Coronary artery (tissue), 2 donors: ENCODE results near the gene SEMA3B.

Experiments
- DNase-seq: peaks from one replicate; pipeline ENCODE4 v3.0.0-alpha.2; 2017; ENCODE audit warnings: low spot score
- H3K27ac ChIP-seq, 2 donors: fragments of 200-600 bp; sonication (generic); one replicate each; pipeline ENCODE4 v1.5.1; 2016 to 2019
- H3K4me3 ChIP-seq: fragments of 200-600 bp; sonication (generic); 2 replicates; pipeline ENCODE4 v1.5.1; 2016; ENCODE audit warnings: mild to moderate bottlenecking, moderate library complexity
- CTCF ChIP-seq: fragments of 200-600 bp; sonication (generic); IDR thresholded peaks from one replicate; pipeline ENCODE4 v1.5.1; 2019; ENCODE audit warnings: antibody characterized with exemption

The SEMA3B gene

GRCh38 chr3:50268703-50269451 lies at the start of gene SEMA3B:
SEMA3B (plus strand) TSS chr3:50269147; CDS start chr3:50269241, 94 bp downstream.
- DNase-seq = peak; percentile 90
- H3K4me3 ChIP-seq = peak within 1 kb of the TSS; percentile 74
- peak within 1 kb of the TSS; percentile 97 to 99 for H3K27ac ChIP-seq
- TF ChIP-seq CTCF = no peak

GRCh38 chr3:50219285-50219684 lies 49.7 kb upstream of the SEMA3B start:
- no peak overlapping the region for H3K27ac ChIP-seq
- H3K4me3 ChIP-seq = no peak overlapping the region
- TF ChIP-seq CTCF = no peak
- DNase-seq = no peak

DNA sequence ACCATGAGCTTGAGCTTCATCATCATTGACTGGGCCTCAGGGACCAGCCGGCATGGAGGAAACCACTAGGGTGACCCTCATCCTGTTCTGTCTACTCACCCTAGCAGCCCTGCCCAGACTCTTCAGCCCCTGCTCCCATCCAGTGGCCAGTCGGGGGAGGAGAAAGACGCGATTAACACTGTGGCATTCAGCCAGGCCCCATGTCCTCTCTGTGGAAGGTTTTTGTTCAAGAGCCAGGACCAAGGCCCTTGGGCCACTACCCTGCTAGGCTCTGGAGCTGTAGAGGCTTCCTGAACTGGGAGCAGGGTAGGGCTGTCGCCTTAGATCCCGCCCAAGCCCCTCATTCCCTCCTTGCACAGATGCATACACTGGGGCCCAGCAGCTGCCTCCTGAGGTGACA lies 48.8 kb upstream of the SEMA3B start:
- Histone ChIP-seq H3K4me3 (no peak overlapping the region), H3K27ac (no peak overlapping the region)
- no peak for TF ChIP-seq CTCF
- no peak for DNase-seq

DNA sequence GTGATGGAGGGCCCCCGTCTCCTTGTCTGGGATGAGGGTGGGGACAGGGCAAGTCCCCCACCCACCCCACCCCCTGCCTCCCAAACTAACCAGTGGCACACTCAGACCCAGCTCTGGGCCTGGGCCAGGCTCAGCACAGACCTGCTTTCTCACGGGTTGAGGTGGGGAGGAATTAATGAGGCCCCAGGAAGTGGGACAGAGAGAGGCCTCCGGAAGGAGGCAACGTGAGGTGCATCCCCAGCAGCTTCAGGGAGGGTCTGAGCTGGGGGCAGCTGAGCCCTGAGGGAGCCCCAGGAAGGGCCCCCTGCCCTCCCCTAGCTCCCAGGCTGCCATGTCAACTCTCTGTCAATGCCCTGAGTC lies 47.9 kb upstream of the SEMA3B start:
- DNase-seq = no peak
- TF ChIP-seq CTCF = no peak
- no peak overlapping the region for H3K27ac ChIP-seq
- H3K4me3 ChIP-seq = no peak overlapping the region

- Histone ChIP-seq H3K4me3 (no peak overlapping the region), H3K27ac (no peak overlapping the region)
- no peak for DNase-seq
- no peak for TF ChIP-seq CTCF
These were observed 47.4 kb upstream of the SEMA3B start for GRCh38 chr3:50221411-50222168.

- DNase-seq = no peak
- H3K4me3 ChIP-seq = no peak overlapping the region
- no peak overlapping the region for H3K27ac ChIP-seq
- no peak for TF ChIP-seq CTCF
These were observed 46.8 kb upstream of the SEMA3B start for GRCh38 chr3:50222169-50222528.

- TF ChIP-seq CTCF = no peak
- H3K27ac ChIP-seq = no peak overlapping the region
- H3K4me3 ChIP-seq = no peak overlapping the region
- DNase-seq = no peak
These were observed 44.3 kb upstream of the SEMA3B start for GRCh38 chr3:50224639-50225038.
